Mesodermal cell (in vitro differentiated cells): Measurements from ENCODE around the gene RAB24.
A peak's percentile ranks its signal among the peaks of the same experiment; 100 is the strongest.

Experiments
- H3K27ac ChIP-seq: 2 replicates; pipeline ENCODE4 v1.7.0; 2013; ENCODE audit warnings: mild to moderate bottlenecking, low read depth, low read length, moderate library complexity; ENCODE audit not compliant: severe bottlenecking
- H3K36me3 ChIP-seq: 2 replicates; pipeline ENCODE4 v1.7.1; 2013; ENCODE audit warnings: mild to moderate bottlenecking, low read length, moderate library complexity; ENCODE audit not compliant: control insufficient read depth, insufficient read depth
- H3K4me1 ChIP-seq: one replicate; pipeline ENCODE4 v1.7.1; 2013; ENCODE audit warnings: mild to moderate bottlenecking, low read length; ENCODE audit not compliant: insufficient read depth, control insufficient read depth, poor library complexity, severe bottlenecking
- H3K4me3 ChIP-seq: 2 replicates; pipeline ENCODE4 v1.7.0; 2013; ENCODE audit warnings: low read length, control low read depth, mild to moderate bottlenecking; ENCODE audit not compliant: insufficient read depth, poor library complexity, severe bottlenecking; ENCODE audit errors: extremely low read depth
- H3K9me3 ChIP-seq: 2 replicates; pipeline ENCODE4 v1.7.1; 2013; ENCODE audit warnings: mild to moderate bottlenecking, low read length, moderate library complexity; ENCODE audit not compliant: control insufficient read depth
- WGBS, 2 experiments: methylation state at CpG; one replicate each; pipeline ENCODE4 v1.1.5; 2013; ENCODE audit warnings: missing lambda C conversion rate in 2 of 2; ENCODE audit not compliant: insufficient coverage in 2 of 2; 5-methylcytosine and 5-hydroxymethylcytosine counted together

RAB24 gene

DNA sequence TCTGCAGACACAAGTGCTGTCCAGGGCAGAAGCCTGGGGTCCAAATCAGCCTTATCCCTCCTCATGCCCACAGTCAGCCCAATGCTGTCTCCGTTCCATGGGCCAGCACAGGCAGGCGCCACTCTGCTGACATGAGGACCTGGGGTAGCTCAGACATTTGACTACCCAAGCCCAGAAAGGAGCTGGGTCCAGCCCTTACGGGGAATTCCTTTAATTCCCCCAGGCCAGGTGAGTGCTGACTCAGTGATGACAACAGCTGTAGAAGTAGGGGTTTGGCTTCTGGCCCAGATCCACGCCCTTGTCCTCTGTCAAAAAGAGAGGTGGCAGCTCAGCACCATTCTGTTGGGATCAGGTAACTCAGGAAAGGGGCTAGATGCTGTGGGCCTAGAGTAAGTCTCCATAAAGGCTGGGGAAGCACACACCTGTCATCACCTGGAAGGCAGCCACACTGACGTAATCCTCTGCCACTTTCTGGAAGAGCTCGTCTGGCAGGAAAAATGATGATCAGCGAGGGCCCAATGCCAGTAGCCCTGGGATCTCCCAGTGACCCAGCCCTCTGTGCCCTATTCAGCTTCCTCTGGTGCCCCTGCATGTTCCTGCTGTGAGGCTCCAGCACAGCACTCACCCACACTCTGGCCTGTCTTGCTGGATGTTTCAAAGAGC lies 1.9 kb downstream of the RAB24 start:
- H3K27ac ChIP-seq = no peak overlapping the region
- no peak overlapping the region for H3K4me3 ChIP-seq
- 90 to 100% methylated on average over 5 to 7 of the region's 7 CpGs for WGBS, 2 experiments
- peaks cover 24% of the 10 kb centered on the region for H3K4me1 ChIP-seq
- no peaks in the 10 kb centered on the region for H3K9me3 ChIP-seq
- peaks cover 46% of the 10 kb centered on the region for H3K36me3 ChIP-seq

- H3K4me1 ChIP-seq = peaks cover 25% of the 10 kb centered on the region
- 100% methylated on average over 2 of the region's 2 CpGs; no CpG with 5 or more reads in 1 of the 2 experiments for WGBS, 2 experiments
- peaks cover 49% of the 10 kb centered on the region for H3K36me3 ChIP-seq
- no peak overlapping the region for H3K4me3 ChIP-seq
- H3K9me3 ChIP-seq = no peaks in the 10 kb centered on the region
- H3K27ac ChIP-seq = peak overlapping the region; percentile 62
Observed at GRCh38 chr5:177300951-177301350, 2.6 kb downstream of the RAB24 start.

DNA sequence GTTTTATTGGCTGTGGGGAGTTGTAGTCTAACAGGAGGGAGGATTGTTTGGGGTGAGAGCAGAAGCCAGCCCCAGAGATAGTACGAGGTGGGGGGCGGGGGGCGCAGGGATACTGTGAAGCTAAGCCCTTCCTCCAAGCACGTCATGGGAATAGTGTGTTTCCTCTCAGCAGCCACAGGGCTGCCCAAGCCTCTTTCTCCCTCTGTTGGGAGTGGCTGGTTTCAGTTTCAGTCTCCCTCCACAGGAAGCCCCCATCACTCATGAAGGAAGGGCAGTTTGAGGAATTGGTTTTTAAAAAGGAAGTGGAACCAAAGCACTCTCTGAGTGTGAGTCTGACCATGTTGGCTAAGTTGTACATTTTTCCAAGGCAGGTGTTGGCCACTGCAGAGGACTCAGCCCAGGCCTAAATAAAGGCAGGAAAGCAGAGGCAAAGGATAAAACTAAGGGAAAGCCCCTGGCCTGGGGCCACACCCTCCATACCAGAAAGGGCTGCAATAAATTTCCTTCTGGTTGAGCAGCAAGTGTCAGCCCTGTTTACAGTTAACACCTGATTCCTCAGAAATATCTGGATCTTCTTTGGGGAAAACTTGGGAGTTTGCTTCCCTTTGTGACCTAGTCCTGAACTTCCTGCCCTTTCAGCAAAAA lies 3.2 kb downstream of the RAB24 start:
- Histone ChIP-seq H3K4me3 (no peak overlapping the region), H3K9me3 (no peaks in the 10 kb centered on the region), H3K4me1 (peaks cover 26% of the 10 kb centered on the region), H3K27ac (peak overlapping the region; percentile 62), H3K36me3 (peaks cover 49% of the 10 kb centered on the region)
- 50 to 82% methylated on average over 3 to 4 of the region's 4 CpGs for WGBS, 2 experiments

GRCh38 chr5:177299697-177300096 lies 3.8 kb downstream of the RAB24 start:
- no peak overlapping the region for H3K4me3 ChIP-seq
- no peaks in the 10 kb centered on the region for H3K9me3 ChIP-seq
- no peak overlapping the region for H3K27ac ChIP-seq
- 93 to 98% methylated on average over 3 to 9 of the region's 9 CpGs for WGBS, 2 experiments
- H3K4me1 ChIP-seq = peaks cover 21% of the 10 kb centered on the region
- H3K36me3 ChIP-seq = peaks cover 49% of the 10 kb centered on the region

DNA sequence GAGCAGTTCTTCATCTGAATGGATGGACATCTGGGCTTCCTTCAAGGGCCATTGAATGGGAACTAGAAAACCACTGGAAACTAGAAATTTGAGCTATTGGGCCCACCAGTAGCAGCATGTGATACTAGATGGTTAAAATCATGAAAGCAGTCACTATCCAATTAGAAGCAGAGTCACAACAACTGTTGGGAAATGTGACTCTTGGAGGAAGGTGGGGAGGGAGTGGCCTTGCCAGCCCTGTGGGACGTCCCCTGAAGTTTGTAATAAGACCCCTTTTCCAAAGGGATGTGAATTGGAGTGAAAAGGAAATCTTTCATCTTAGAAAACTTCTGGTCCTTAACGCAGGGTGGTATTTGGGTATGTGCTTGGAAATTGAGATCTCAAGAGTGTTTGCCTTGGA lies 5.6 kb downstream of the RAB24 start:
- Histone ChIP-seq H3K27ac (no peak overlapping the region), H3K4me3 (no peak overlapping the region), H3K4me1 (peaks cover 19% of the 10 kb centered on the region), H3K36me3 (peaks cover 64% of the 10 kb centered on the region), H3K9me3 (no peaks in the 10 kb centered on the region)
- WGBS, 2 experiments = 90 to 94% methylated on average over 2 of the region's 2 CpGs

DNA sequence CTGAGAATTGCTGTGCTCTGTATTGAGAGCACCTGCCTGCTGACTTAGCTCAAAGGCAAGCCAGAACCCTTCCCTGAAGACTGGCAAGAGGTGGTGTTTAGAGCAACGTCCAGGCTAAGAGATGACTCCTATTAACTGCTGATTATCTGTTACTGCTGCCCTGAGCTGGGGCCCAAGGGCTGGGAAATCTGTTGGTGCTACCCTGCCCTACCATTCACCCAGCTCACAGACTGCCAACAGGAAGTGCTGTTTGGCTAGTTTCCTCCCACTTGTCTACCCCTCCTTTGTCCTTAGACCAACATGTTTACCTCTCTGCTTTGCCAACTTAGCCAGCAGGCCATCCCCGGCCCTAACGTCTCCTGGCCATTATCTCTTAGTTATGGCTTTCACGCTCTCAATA lies 6.9 kb downstream of the RAB24 start:
- no peaks in the 10 kb centered on the region for H3K9me3 ChIP-seq
- no peak overlapping the region for H3K4me3 ChIP-seq
- peaks cover 16% of the 10 kb centered on the region for H3K4me1 ChIP-seq
- H3K36me3 ChIP-seq = peaks cover 75% of the 10 kb centered on the region
- no peak overlapping the region for H3K27ac ChIP-seq
- WGBS, 2 experiments = 93 to 100% methylated on average over 4 of the region's 4 CpGs

DNA sequence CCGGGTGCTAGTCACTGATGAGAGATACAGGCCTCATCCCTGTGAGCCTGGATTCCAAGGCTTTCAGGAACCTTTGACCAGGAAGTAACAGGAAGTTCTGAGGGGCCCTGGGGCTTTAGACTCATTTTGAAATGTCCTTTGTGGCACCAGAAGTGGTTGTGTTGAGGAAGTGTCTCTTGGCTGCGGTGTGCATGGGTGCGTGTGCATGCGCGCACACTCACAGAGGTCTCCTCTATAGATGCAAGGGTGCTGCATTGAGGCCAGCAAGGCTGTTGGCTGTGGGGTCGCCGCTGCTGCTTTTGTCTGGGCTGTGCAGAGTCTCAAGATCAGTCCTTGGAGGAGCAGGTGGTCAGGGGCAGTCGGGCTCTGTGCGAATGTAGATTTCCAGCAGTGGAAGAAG lies 7.6 kb downstream of the RAB24 start:
- Histone ChIP-seq H3K4me1 (peaks cover 14% of the 10 kb centered on the region), H3K9me3 (no peaks in the 10 kb centered on the region), H3K4me3 (no peak overlapping the region), H3K36me3 (peaks cover 77% of the 10 kb centered on the region), H3K27ac (no peak overlapping the region)
- 98% methylated on average over 8 to 9 of the region's 9 CpGs for WGBS, 2 experiments

GRCh38 chr5:177294632-177295031 lies 8.9 kb downstream of the RAB24 start:
- Histone ChIP-seq H3K4me1 (peaks cover 7% of the 10 kb centered on the region), H3K4me3 (no peak overlapping the region), H3K9me3 (no peaks in the 10 kb centered on the region), H3K27ac (no peak overlapping the region), H3K36me3 (peaks cover 89% of the 10 kb centered on the region)
- WGBS, 2 experiments = 95 to 100% methylated on average over 1 to 3 of the region's 3 CpGs

- H3K4me1 ChIP-seq = peaks cover 2% of the 10 kb centered on the region
- H3K27ac ChIP-seq = no peak overlapping the region
- H3K4me3 ChIP-seq = no peak overlapping the region
- H3K9me3 ChIP-seq = no peaks in the 10 kb centered on the region
- peaks cover 94% of the 10 kb centered on the region for H3K36me3 ChIP-seq
- WGBS, 2 experiments = 91 to 97% methylated on average over 10 to 12 of the region's 12 CpGs
Observed at GRCh38 chr5:177293819-177294581, 9.5 kb downstream of the RAB24 start.

DNA sequence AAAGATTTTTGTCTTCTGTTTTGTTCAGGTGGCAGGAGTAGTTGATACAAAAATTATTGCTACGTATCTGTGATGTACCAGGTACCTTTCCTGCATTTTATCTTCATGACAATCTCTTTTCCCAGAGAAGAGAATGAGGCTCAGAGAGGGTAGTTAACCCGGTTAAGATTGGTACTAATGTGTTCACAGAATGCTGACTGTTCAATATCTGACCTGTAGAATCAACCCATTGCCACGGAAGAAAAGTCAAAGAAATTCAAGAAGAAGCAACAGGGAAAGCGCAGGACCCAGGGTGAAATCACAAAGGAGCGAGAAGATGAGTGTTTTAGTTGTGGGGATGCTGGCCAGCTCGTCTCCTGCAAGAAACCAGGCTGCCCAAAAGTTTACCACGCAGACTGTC lies 11.8 kb downstream of the RAB24 start:
- Histone ChIP-seq H3K36me3 (peaks cover 95% of the 10 kb centered on the region), H3K4me3 (no peak overlapping the region), H3K4me1 (peaks cover 2% of the 10 kb centered on the region), H3K9me3 (no peaks in the 10 kb centered on the region), H3K27ac (no peak overlapping the region)
- WGBS, 2 experiments = 92 to 98% methylated on average over 5 to 6 of the region's 7 CpGs
